Suprapubic skin (tissue), 4 donors: ENCODE measurements around the gene MRPL30. TPM values are rescaled to one million over a fixed set of nuclear protein-coding genes. Genes with fewer than 3 reads are reported as not detected.

Experiments used
- DNase-seq, 2 donors: peaks; one replicate each; pipeline ENCODE4 v3.0.0-alpha.2; 2019; ENCODE audit warnings: low spot score in 2 of 2
- H3K27ac ChIP-seq: fragments of 200-600 bp; sonication (generic); one replicate; pipeline ENCODE4 v1.5.1; 2019
- H3K27me3 ChIP-seq: fragments of 200-600 bp; sonication (generic); one replicate; pipeline ENCODE4 v1.5.1; 2019
- H3K36me3 ChIP-seq: fragments of 200-600 bp; sonication (generic); one replicate; pipeline ENCODE4 v1.5.1; 2019
- H3K4me1 ChIP-seq: fragments of 200-600 bp; sonication (generic); one replicate; pipeline ENCODE4 v1.5.1; 2019
- H3K4me3 ChIP-seq: fragments of 200-600 bp; sonication (generic); one replicate; pipeline ENCODE4 v1.5.1; 2019; ENCODE audit warnings: mild to moderate bottlenecking
- H3K9me3 ChIP-seq: fragments of 200-600 bp; sonication (generic); one replicate; pipeline ENCODE4 v1.5.1; 2019
- CTCF ChIP-seq, 2 donors: fragments of 200-600 bp in 1 of 2; fragments of 450-650 bp in 1 of 2; sonication (generic) in 1 of 2; IDR thresholded peaks; one replicate each; pipeline ENCODE4 v1.5.1; 2016 to 2019; ENCODE audit warnings: antibody characterized with exemption in 2 of 2, mild to moderate bottlenecking in 1 of 2, moderate library complexity in 1 of 2
- EP300 ChIP-seq: sonication (generic); formaldehyde crosslinking; IDR thresholded peaks from one replicate; pipeline ENCODE4 v1.6.1; 2017; ENCODE audit warnings: antibody characterized with exemption
- POLR2A ChIP-seq, 2 donors: fragments of 450-650 bp; IDR thresholded peaks; one replicate each; pipeline ENCODE4 v1.6.1; 2017; ENCODE audit warnings: antibody characterized with exemption in 2 of 2, mild to moderate bottlenecking in 2 of 2, moderate library complexity in 2 of 2
- POLR2AphosphoS5 ChIP-seq, 3 donors: sonication (generic); formaldehyde crosslinking; IDR thresholded peaks; one replicate each; pipeline ENCODE4 v1.6.1; 2017; ENCODE audit warnings: antibody characterized with exemption in 3 of 3
- WGBS: methylation state at CpG from one replicate; pipeline ENCODE4 v1.1.5; 2018; 5-methylcytosine and 5-hydroxymethylcytosine counted together
- total RNA-seq, 4 donors: library from RNA; depleted of rRNA; stranded (reverse); fragments of >200 nt; gene quantifications; one replicate each; pipeline ENCODE4 v1.1.0, GENCODE V29; 2016

The MRPL30 gene
- total RNA-seq, 4 donors from 2014 or later = 19.4 to 32.3 (median 28.1) TPM

- H3K4me1 ChIP-seq = peaks cover 13% of the 10 kb centered on the region
- under 1% methylated on average over 45 of the region's 84 CpGs for WGBS
- TF ChIP-seq CTCF (IDR thresholded peaks at IDR 0.05) = no peak
- peak in 1 of 2 donors; percentile 56 for TF ChIP-seq POLR2A (IDR thresholded peaks at IDR 0.05)
- no peak for TF ChIP-seq EP300
- no peak for TF ChIP-seq POLR2AphosphoS5 (IDR thresholded peaks at IDR 0.05)
- H3K9me3 ChIP-seq = no peaks in the 10 kb centered on the region
- peak within 1 kb of the TSS; percentile 86 for H3K4me3 ChIP-seq
- H3K27me3 ChIP-seq = no peaks in the 10 kb centered on the region
- no peaks in the 10 kb centered on the region for H3K36me3 ChIP-seq
- DNase-seq = peak; percentile 96 to 97
- H3K27ac ChIP-seq = peak within 1 kb of the TSS; percentile 94
These were observed 39.6 kb upstream of the MRPL30 start, which contains the start of gene C2orf15 for GRCh38 chr2:99141110-99142108. C2orf15 (plus strand) TSS chr2:99141707; CDS start chr2:99150559, 8,852 bp downstream.

- H3K4me3 ChIP-seq = no peak overlapping the region
- no peaks in the 10 kb centered on the region for H3K36me3 ChIP-seq
- no peak overlapping the region for H3K27ac ChIP-seq
- DNase-seq = no peak
- WGBS = 92% methylated on average over 1 of the region's 1 CpG
- TF ChIP-seq POLR2A (IDR thresholded peaks at IDR 0.05) (no peak), CTCF (IDR thresholded peaks at IDR 0.05) (no peak), EP300 (no peak), POLR2AphosphoS5 (IDR thresholded peaks at IDR 0.05) (no peak)
- peaks cover 15% of the 10 kb centered on the region for H3K4me1 ChIP-seq
- no peaks in the 10 kb centered on the region for H3K9me3 ChIP-seq
- no peaks in the 10 kb centered on the region for H3K27me3 ChIP-seq
These were observed 30.3 kb upstream of the MRPL30 start for GRCh38 chr2:99150706-99151105.

- Histone ChIP-seq H3K4me1 (peaks cover 20% of the 10 kb centered on the region), H3K36me3 (no peaks in the 10 kb centered on the region), H3K4me3 (no peak overlapping the region), H3K27ac (no peak overlapping the region), H3K27me3 (no peaks in the 10 kb centered on the region), H3K9me3 (no peaks in the 10 kb centered on the region)
- DNase-seq = no peak
- 81% methylated on average over 7 of the region's 7 CpGs for WGBS
- TF ChIP-seq CTCF (IDR thresholded peaks at IDR 0.05) = no peak
- TF ChIP-seq POLR2A (IDR thresholded peaks at IDR 0.05) = no peak
- TF ChIP-seq POLR2AphosphoS5 (IDR thresholded peaks at IDR 0.05) = no peak
- TF ChIP-seq EP300 = no peak
These were observed 28.6 kb upstream of the MRPL30 start for GRCh38 chr2:99152199-99152895.

- Histone ChIP-seq H3K4me3 (peak overlapping the region; percentile 85), H3K36me3 (peaks cover 4% of the 10 kb centered on the region), H3K27me3 (no peaks in the 10 kb centered on the region), H3K9me3 (no peaks in the 10 kb centered on the region), H3K4me1 (peaks cover 20% of the 10 kb centered on the region), H3K27ac (peak overlapping the region; percentile 90)
- 40% methylated on average over 12 of the region's 12 CpGs for whole genome bisulfite sequencing
- no peak for DNase-seq
- TF ChIP-seq EP300 = no peak
- no peak for TF ChIP-seq POLR2AphosphoS5 (IDR thresholded peaks at IDR 0.05)
- TF ChIP-seq CTCF (IDR thresholded peaks at IDR 0.05) = no peak
- TF ChIP-seq POLR2A (IDR thresholded peaks at IDR 0.05) = no peak
These were observed 26.9 kb upstream of the MRPL30 start for GRCh38 chr2:99153921-99154604.
